Forelimb muscle (tissue), 1 donor: ENCODE results near the gene WNT11. TPM values are rescaled to one million over a fixed set of nuclear protein-coding genes. Genes with fewer than 3 reads are reported as not detected.
"Not testable (repeated sequence)": the region's sequence is repeated elsewhere in the genome, so short reads cannot be mapped to it uniquely, and the experiment has no call there.

Experiments used
- DNase-seq: peaks from one replicate; pipeline ENCODE4 v3.0.0-alpha.2; 2013; ENCODE audit warnings: low read depth
- polyA plus RNA-seq: library from polyadenylated mRNA; unstranded; fragments of 120-200 nt; gene quantifications from one replicate; pipeline ENCODE4 v1.2.1, GENCODE V29; 2013; ENCODE audit not compliant: insufficient read length

Gene WNT11
- polyA plus RNA-seq, 1 donor = 16.6 TPM

GRCh38 chr11:76203131-76203925 lies 3.0 kb downstream of the WNT11 start:
- DNase-seq = no peak

- DNase-seq = no peak
These were observed 4.5 kb downstream of the WNT11 start for GRCh38 chr11:76201672-76202412.

GRCh38 chr11:76201056-76201455 lies 5.2 kb downstream of the WNT11 start:
- DNase-seq = no peak

- DNase-seq = no peak
These were observed 6.0 kb downstream of the WNT11 start for GRCh38 chr11:76200006-76200940.

GRCh38 chr11:76198691-76199090 lies 7.6 kb downstream of the WNT11 start:
- DNase-seq = not testable (repeated sequence)

- no peak for DNase-seq
These were observed 8.2 kb downstream of the WNT11 start for GRCh38 chr11:76197941-76198640.

- DNase-seq = no peak
These were observed 9.0 kb downstream of the WNT11 start for GRCh38 chr11:76197332-76197731.

- no peak for DNase-seq
These were observed 9.5 kb downstream of the WNT11 start for GRCh38 chr11:76196849-76197248.

GRCh38 chr11:76194872-76195668 lies 11.2 kb downstream of the WNT11 start:
- no peak for DNase-seq

- DNase-seq = no peak
These were observed 13.1 kb downstream of the WNT11 start for GRCh38 chr11:76193219-76193618.

- DNase-seq = no peak
These were observed 15.9 kb downstream of the WNT11 start for GRCh38 chr11:76190376-76190775.

- no peak for DNase-seq
These were observed 16.6 kb downstream of the WNT11 start for GRCh38 chr11:76189682-76190081.

- DNase-seq = no peak
These were observed 17.4 kb downstream of the WNT11 start for GRCh38 chr11:76188873-76189272.

GRCh38 chr11:76186776-76187279 lies 19.5 kb downstream of the WNT11 start:
- DNase-seq = no peak

GRCh38 chr11:76185931-76186401 lies 20.3 kb downstream of the WNT11 start:
- no peak for DNase-seq

GRCh38 chr11:76185511-76185910 lies 20.8 kb downstream of the WNT11 start:
- DNase-seq = no peak

- DNase-seq = no peak
These were observed 21.7 kb downstream of the WNT11 start for GRCh38 chr11:76184551-76184993.

- DNase-seq = no peak
These were observed 24.9 kb downstream of the WNT11 start for GRCh38 chr11:76181371-76181770.

- no peak for DNase-seq
These were observed 27.2 kb downstream of the WNT11 start for GRCh38 chr11:76179147-76179546.

- DNase-seq = no peak
These were observed 29.0 kb downstream of the WNT11 start for GRCh38 chr11:76177250-76177686.
